Testis (tissue), 5 donors: ENCODE results near the gene B3GALT2. TPM values are rescaled to one million over a fixed set of nuclear protein-coding genes. Genes with fewer than 3 reads are reported as not detected.
"Not testable (repeated sequence)": the region's sequence is repeated elsewhere in the genome, so short reads cannot be mapped to it uniquely, and the experiment has no call there.

ENCODE experiments used
- DNase-seq: peaks from one replicate; pipeline ENCODE4 v3.0.0-alpha.2; 2019
- H3K27ac ChIP-seq, 2 donors: fragments of 200-600 bp; sonication (generic); one replicate each; pipeline ENCODE4 v1.5.1; 2019
- H3K27me3 ChIP-seq: fragments of 200-600 bp; sonication (generic); one replicate; pipeline ENCODE4 v1.5.1; 2019
- H3K36me3 ChIP-seq: fragments of 200-600 bp; sonication (generic); one replicate; pipeline ENCODE4 v1.5.1; 2017; ENCODE audit warnings: low read depth; ENCODE audit errors: missing control alignments
- H3K4me1 ChIP-seq: fragments of 200-600 bp; sonication (generic); one replicate; pipeline ENCODE4 v1.5.1; 2019
- H3K4me3 ChIP-seq, 2 donors: fragments of 200-600 bp; sonication (generic); one replicate each; pipeline ENCODE4 v1.5.1; 2017 to 2019
- H3K9me3 ChIP-seq: fragments of 200-600 bp; sonication (generic); one replicate; pipeline ENCODE4 v1.5.1; 2017
- POLR2A ChIP-seq: fragments of 450-650 bp; IDR thresholded peaks from one replicate; pipeline ENCODE4 v1.6.1; 2017; ENCODE audit warnings: antibody characterized with exemption, mild to moderate bottlenecking, moderate library complexity
- WGBS, 2 donors: methylation state at CpG; one replicate each; pipeline ENCODE4 v1.1.5; 2018; 5-methylcytosine and 5-hydroxymethylcytosine counted together
- intact Hi-C: fragments of 100-400 bp; cut with DNase I; formaldehyde crosslinking; loops from one replicate; pipeline ENCODE4 v1.15.1; 2023; ENCODE audit warnings: low total_unique reads
- long read RNA-seq, 2 donors: transcript quantifications; one replicate each; lab custom pipeline, GENCODE V29; 2026
- polyA plus RNA-seq: library from polyadenylated mRNA; stranded (reverse); fragments of 350-450 nt; fragmentation: Illumina TruSeq; extraction: RNeasy Lipid Tissue Mini Kit (QIAGEN cat#74804); gene quantifications from one replicate; pipeline ENCODE4 v1.2.3, GENCODE V29; 2014; ENCODE audit warnings: low read depth, low replicate concordance; ENCODE audit not compliant: insufficient read depth
- total RNA-seq, 2 donors: library from RNA; depleted of rRNA; stranded (reverse); fragments of >200 nt; gene quantifications; one replicate each; pipeline ENCODE4 v1.2.3, GENCODE V29; 2016
- TF ChIP-seq, protein P1 (sequence below), 3 experiments: fragments of 450-650 bp in 2 of 3; fragments of 200-600 bp in 1 of 3; sonication (generic) in 1 of 3; IDR thresholded peaks; one replicate each; pipeline ENCODE4 v1.5.1; 2016 to 2019; ENCODE audit warnings: antibody characterized with exemption in 3 of 3, mild to moderate bottlenecking in 2 of 3, moderate library complexity in 1 of 3

Gene B3GALT2, protein sequence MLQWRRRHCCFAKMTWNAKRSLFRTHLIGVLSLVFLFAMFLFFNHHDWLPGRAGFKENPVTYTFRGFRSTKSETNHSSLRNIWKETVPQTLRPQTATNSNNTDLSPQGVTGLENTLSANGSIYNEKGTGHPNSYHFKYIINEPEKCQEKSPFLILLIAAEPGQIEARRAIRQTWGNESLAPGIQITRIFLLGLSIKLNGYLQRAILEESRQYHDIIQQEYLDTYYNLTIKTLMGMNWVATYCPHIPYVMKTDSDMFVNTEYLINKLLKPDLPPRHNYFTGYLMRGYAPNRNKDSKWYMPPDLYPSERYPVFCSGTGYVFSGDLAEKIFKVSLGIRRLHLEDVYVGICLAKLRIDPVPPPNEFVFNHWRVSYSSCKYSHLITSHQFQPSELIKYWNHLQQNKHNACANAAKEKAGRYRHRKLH
- total RNA-seq (1 to 10 TPM; 1.1 to 2.5 TPM), polyA plus RNA-seq (0.80 TPM)
- long read RNA-seq, donor 1, transcript B3GALT2-201 (2 exons, 3,274 nt): major isoform, 7 of 7 reads
- long read RNA-seq, donor 1, partial matches to known transcripts: 0 of 7 reads
- long read RNA-seq, donor 1, other reads (novel, unspliced or antisense): 0 of 7 reads
- long read RNA-seq, donor 2, transcript B3GALT2-201 (2 exons, 3,274 nt): major isoform, 5 of 5 reads
- long read RNA-seq, donor 2, partial matches to known transcripts: 0 of 5 reads
- long read RNA-seq, donor 2, other reads (novel, unspliced or antisense): 0 of 5 reads

DNA sequence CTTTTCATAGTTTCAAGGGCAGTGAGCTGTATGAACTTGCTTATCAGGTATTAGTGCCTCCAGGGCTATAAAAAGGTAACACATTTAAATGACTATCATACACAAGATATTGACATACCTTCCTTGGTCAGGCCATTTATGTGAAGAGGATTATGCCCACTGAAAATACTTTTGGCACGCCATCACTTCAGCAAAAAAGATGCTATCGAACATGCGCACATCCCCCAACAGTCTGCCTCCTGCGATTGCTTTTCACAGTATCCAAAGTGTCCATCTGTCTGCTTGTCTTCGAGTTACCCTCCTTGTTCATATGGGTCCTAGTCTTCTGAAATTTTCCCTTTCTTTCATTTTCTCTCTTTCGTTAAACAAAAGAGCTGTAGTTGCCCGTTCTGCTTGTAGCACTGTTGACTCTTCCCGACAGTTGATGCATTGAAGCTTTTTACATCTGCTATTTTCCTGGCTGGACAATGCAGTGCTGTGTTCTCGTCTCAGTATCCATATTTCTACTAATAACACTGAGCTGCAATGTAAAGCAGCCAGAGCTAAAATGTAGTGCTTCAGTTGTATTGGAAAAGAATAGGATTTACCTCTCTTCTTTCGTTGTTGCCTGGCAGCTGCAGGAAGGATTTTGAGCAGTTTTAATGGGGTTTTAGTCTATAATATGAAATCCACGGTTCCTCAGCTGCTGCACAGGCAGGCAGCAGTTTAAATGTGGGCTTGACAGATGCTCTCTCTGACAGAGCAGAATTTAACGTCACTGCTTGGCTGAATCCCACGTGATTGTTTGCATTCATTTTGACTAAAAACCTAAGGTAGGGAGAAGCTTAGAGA, at the start of gene B3GALT2:
B3GALT2 (minus strand) TSS at position 713 of the 831 bp plus-strand sequence. CDS start 5,051 bp downstream, outside the sequence.
- WGBS, 2 donors: 29 to 40% methylated on average over 13 of the region's 13 CpGs
- peak; percentile 71 for DNase-seq
- no peaks in the 10 kb centered on the region for H3K27me3 ChIP-seq
- H3K4me3 ChIP-seq: peak within 1 kb of the TSS; percentile 6 to 36
- H3K4me1 ChIP-seq: peaks cover 13% of the 10 kb centered on the region
- intact Hi-C loops: no loop called here
- TF ChIP-seq, protein P1, sequence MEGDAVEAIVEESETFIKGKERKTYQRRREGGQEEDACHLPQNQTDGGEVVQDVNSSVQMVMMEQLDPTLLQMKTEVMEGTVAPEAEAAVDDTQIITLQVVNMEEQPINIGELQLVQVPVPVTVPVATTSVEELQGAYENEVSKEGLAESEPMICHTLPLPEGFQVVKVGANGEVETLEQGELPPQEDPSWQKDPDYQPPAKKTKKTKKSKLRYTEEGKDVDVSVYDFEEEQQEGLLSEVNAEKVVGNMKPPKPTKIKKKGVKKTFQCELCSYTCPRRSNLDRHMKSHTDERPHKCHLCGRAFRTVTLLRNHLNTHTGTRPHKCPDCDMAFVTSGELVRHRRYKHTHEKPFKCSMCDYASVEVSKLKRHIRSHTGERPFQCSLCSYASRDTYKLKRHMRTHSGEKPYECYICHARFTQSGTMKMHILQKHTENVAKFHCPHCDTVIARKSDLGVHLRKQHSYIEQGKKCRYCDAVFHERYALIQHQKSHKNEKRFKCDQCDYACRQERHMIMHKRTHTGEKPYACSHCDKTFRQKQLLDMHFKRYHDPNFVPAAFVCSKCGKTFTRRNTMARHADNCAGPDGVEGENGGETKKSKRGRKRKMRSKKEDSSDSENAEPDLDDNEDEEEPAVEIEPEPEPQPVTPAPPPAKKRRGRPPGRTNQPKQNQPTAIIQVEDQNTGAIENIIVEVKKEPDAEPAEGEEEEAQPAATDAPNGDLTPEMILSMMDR (IDR thresholded peaks at IDR 0.05): no peak
- TF ChIP-seq POLR2A: peak; percentile 16
- H3K36me3 ChIP-seq: no peaks in the 10 kb centered on the region
- peak within 1 kb of the TSS; percentile 64 to 81 for H3K27ac ChIP-seq
- no peaks in the 10 kb centered on the region for H3K9me3 ChIP-seq

DNA sequence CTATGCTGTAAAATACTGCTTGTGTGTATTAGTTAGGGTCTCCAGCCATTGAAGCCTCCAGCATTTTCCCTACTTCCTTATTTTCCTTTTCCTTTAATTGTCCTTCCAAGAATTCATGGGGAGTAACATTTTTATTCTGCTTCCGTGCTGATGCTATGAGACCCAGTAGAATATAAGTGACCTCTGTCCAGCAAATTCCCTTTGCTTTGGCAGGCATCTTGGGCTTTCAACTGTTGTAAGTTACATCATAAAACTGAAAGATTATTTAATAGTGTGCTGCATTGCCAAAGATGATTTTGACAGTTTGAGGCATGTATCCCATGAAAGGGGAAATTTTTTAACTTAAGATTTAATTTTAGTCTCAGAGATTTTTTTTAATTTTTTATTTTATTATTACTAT, 48.1 kb upstream of the B3GALT2 start:
- TF ChIP-seq POLR2A: no peak
- TF ChIP-seq, protein P1 (IDR thresholded peaks at IDR 0.05): no peak
- no peak for DNase-seq
- Histone ChIP-seq H3K27me3 (no peaks in the 10 kb centered on the region), H3K4me3 (no peak overlapping the region), H3K4me1 (no peaks in the 10 kb centered on the region), H3K36me3 (no peaks in the 10 kb centered on the region), H3K27ac (no peak overlapping the region), H3K9me3 (no peaks in the 10 kb centered on the region)
- 56 to 69% methylated on average over 1 of the region's 1 CpG for WGBS, 2 donors
- intact Hi-C loops: no loop called here

DNA sequence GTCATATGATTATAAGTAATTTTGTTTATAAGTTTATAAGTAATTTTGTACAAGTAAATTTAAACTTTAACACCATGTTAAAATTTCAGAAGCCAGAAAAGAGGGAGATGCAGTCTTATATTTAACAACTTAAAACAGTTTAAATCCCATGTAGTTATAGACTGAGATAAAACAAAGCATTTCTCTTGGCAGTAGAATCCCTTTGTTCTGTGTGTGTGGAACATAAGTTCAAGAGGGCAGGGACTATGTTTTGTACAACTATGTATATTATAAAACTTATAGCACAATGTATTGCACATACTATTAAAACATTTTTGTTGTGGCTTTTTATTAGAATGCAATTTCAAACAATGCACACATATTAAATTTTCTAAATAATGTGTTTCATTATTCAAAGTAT, 44.7 kb upstream of the B3GALT2 start:
- H3K27me3 ChIP-seq, H3K9me3 ChIP-seq, H3K36me3 ChIP-seq, H3K27ac ChIP-seq, DNase-seq, H3K4me1 ChIP-seq, intact Hi-C loops, H3K4me3 ChIP-seq: not testable (repeated sequence)

DNA sequence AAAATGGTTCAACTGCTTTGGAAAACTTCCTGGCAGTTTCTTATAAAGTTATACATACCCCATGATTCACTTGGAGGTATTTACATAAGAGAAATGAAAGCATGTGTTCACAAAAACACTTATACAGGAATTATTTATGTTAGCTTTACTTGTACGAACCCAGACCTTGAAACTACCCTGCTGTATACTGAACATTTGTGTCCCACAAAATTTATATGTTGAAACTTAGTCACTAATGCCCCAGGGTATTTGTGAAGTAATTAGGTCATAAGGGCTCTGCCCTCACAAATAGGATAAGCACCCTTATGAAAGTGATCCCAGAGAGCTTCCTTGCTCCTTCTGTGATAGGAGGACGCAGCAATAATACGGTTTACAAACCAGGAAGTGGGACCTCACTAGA, 42.7 kb upstream of the B3GALT2 start:
- no peak overlapping the region for H3K27ac ChIP-seq
- WGBS, 2 donors: 86 to 93% methylated on average over 3 of the region's 3 CpGs
- DNase-seq: no peak
- H3K4me1 ChIP-seq: no peaks in the 10 kb centered on the region
- no peaks in the 10 kb centered on the region for H3K36me3 ChIP-seq
- no peak for TF ChIP-seq POLR2A
- TF ChIP-seq, protein P1 (IDR thresholded peaks at IDR 0.05): no peak
- H3K27me3 ChIP-seq: no peaks in the 10 kb centered on the region
- intact Hi-C loops: no loop called here
- no peak overlapping the region for H3K4me3 ChIP-seq
- no peaks in the 10 kb centered on the region for H3K9me3 ChIP-seq
